ENCODE results near the gene CTNNA3. TPM values are rescaled to one million over a fixed set of nuclear protein-coding genes. Genes with fewer than 3 reads are reported as not detected.

The CTNNA3 gene
- total RNA-seq, 2 donors from 2014 or later = under 0.01 to 0.33 TPM

- H3K27me3 ChIP-seq = no peaks in the 10 kb centered on the region
- H3K27ac ChIP-seq = no peak overlapping the region
- intact Hi-C loops (cut with DNase I) = no loop called here
- TF ChIP-seq CTCF (IDR thresholded peaks at IDR 0.05) (no peak), POLR2A (IDR thresholded peaks at IDR 0.05) (no peak)
- 93 to 96% methylated on average over 2 of the region's 2 CpGs for WGBS, 2 donors
- no peak overlapping the region for H3K4me3 ChIP-seq
- no peaks in the 10 kb centered on the region for H3K4me1 ChIP-seq
- ATAC-seq (no peak), DNase-seq (no peak)
- no peaks in the 10 kb centered on the region for H3K36me3 ChIP-seq (replicated peaks in 1 of 2; ENCODE audit: insufficient read depth in 1 of 2, low read depth in 2 of 2)
- H3K9me3 ChIP-seq = no peaks in the 10 kb centered on the region
Observed at GRCh38 chr10:66505003-66505657, 1190.9 kb downstream of the CTNNA3 start.

GRCh38 chr10:66501356-66501755 is 1194.6 kb downstream of the CTNNA3 start:
- DNase-seq (no peak), ATAC-seq (no peak)
- H3K27me3 ChIP-seq = no peaks in the 10 kb centered on the region
- no peak overlapping the region for H3K4me3 ChIP-seq
- intact Hi-C loops (cut with DNase I) = no loop called here
- no peaks in the 10 kb centered on the region for H3K36me3 ChIP-seq (replicated peaks in 1 of 2; ENCODE audit: insufficient read depth in 1 of 2, low read depth in 2 of 2)
- TF ChIP-seq CTCF (IDR thresholded peaks at IDR 0.05) (no peak), POLR2A (IDR thresholded peaks at IDR 0.05) (no peak)
- no peaks in the 10 kb centered on the region for H3K9me3 ChIP-seq
- H3K4me1 ChIP-seq = no peaks in the 10 kb centered on the region
- H3K27ac ChIP-seq = no peak overlapping the region
- WGBS, 2 donors = 42 to 43% methylated on average over 2 of the region's 2 CpGs

- H3K4me3 ChIP-seq = no peak overlapping the region
- no peaks in the 10 kb centered on the region for H3K4me1 ChIP-seq
- H3K27me3 ChIP-seq = no peaks in the 10 kb centered on the region
- intact Hi-C loops (cut with DNase I) = no loop called here
- TF ChIP-seq POLR2A (IDR thresholded peaks at IDR 0.05) (no peak), CTCF (IDR thresholded peaks at IDR 0.05) (no peak)
- H3K27ac ChIP-seq = no peak overlapping the region
- H3K9me3 ChIP-seq = no peaks in the 10 kb centered on the region
- DNase-seq (no peak), ATAC-seq (no peak)
- H3K36me3 ChIP-seq (replicated peaks in 1 of 2; ENCODE audit: insufficient read depth in 1 of 2, low read depth in 2 of 2) = no peaks in the 10 kb centered on the region
Observed at GRCh38 chr10:66483966-66484365, 1212.0 kb downstream of the CTNNA3 start.

GRCh38 chr10:66472156-66472555 is 1223.8 kb downstream of the CTNNA3 start:
- no peak overlapping the region for H3K27ac ChIP-seq
- DNase-seq (no peak), ATAC-seq (no peak)
- H3K9me3 ChIP-seq = no peaks in the 10 kb centered on the region
- TF ChIP-seq CTCF (IDR thresholded peaks at IDR 0.05) (no peak), POLR2A (IDR thresholded peaks at IDR 0.05) (no peak)
- intact Hi-C loops (cut with DNase I) = no loop called here
- no peaks in the 10 kb centered on the region for H3K4me1 ChIP-seq
- H3K36me3 ChIP-seq (replicated peaks in 1 of 2; ENCODE audit: insufficient read depth in 1 of 2, low read depth in 2 of 2) = no peaks in the 10 kb centered on the region
- H3K27me3 ChIP-seq = no peaks in the 10 kb centered on the region
- 35 to 41% methylated on average over 1 of the region's 1 CpG for WGBS, 2 donors
- H3K4me3 ChIP-seq = no peak overlapping the region

GRCh38 chr10:66467042-66467441 is 1229.0 kb downstream of the CTNNA3 start:
- Histone ChIP-seq H3K27ac (no peak overlapping the region), H3K9me3 (peaks cover 0 to 8% (median 0%) of the 10 kb centered on the region in 3 donors), H3K27me3 (no peaks in the 10 kb centered on the region), H3K36me3 (replicated peaks in 1 of 2; ENCODE audit: insufficient read depth in 1 of 2, low read depth in 2 of 2) (no peaks in the 10 kb centered on the region), H3K4me1 (no peaks in the 10 kb centered on the region), H3K4me3 (no peak overlapping the region)
- ATAC-seq (no peak), DNase-seq (no peak)
- no peak for TF ChIP-seq CTCF (IDR thresholded peaks at IDR 0.05)
- 71 to 83% methylated on average over 1 of the region's 1 CpG for WGBS, 2 donors
- intact Hi-C loops (cut with DNase I) = no loop called here
